22Rv1 (cell line): Measurements from ENCODE around the gene FLOT1.

Experiments
- H3K27ac ChIP-seq: fragments of 450-650 bp; 2 replicates; pipeline ENCODE4 v1.5.1; 2017
- ZFX ChIP-seq: fragments of 450-650 bp; IDR thresholded peaks from 2 replicates; pipeline ENCODE4 v1.6.1; 2017; ENCODE audit warnings: antibody characterized with exemption, borderline replicate concordance
- TF ChIP-seq, protein P1 (sequence below): fragments of 450-650 bp; IDR thresholded peaks from 2 replicates; pipeline ENCODE4 v1.5.1; 2017; ENCODE audit warnings: mild to moderate bottlenecking

FLOT1 gene

GRCh38 chr6:30722280-30723112 lies 20.0 kb downstream of the FLOT1 start:
- H3K27ac ChIP-seq = peak overlapping the region; percentile 97
- TF ChIP-seq ZFX = no peak
- TF ChIP-seq, protein P1, sequence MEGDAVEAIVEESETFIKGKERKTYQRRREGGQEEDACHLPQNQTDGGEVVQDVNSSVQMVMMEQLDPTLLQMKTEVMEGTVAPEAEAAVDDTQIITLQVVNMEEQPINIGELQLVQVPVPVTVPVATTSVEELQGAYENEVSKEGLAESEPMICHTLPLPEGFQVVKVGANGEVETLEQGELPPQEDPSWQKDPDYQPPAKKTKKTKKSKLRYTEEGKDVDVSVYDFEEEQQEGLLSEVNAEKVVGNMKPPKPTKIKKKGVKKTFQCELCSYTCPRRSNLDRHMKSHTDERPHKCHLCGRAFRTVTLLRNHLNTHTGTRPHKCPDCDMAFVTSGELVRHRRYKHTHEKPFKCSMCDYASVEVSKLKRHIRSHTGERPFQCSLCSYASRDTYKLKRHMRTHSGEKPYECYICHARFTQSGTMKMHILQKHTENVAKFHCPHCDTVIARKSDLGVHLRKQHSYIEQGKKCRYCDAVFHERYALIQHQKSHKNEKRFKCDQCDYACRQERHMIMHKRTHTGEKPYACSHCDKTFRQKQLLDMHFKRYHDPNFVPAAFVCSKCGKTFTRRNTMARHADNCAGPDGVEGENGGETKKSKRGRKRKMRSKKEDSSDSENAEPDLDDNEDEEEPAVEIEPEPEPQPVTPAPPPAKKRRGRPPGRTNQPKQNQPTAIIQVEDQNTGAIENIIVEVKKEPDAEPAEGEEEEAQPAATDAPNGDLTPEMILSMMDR = peak; percentile 96

DNA sequence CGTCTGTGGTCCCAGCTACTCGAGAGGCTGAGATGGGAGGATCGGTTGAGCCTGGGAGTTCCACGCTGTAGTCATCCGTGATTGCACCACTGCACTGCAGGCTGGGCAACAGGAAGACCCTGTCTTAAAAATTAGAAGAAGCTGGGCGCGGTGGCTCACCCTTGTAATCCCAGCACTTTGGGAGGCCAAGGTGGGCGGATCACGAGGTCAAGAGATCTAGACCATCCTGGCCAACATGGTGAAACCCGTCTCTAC lies 20.5 kb downstream of the FLOT1 start:
- H3K27ac ChIP-seq = peak overlapping the region; percentile 97

DNA sequence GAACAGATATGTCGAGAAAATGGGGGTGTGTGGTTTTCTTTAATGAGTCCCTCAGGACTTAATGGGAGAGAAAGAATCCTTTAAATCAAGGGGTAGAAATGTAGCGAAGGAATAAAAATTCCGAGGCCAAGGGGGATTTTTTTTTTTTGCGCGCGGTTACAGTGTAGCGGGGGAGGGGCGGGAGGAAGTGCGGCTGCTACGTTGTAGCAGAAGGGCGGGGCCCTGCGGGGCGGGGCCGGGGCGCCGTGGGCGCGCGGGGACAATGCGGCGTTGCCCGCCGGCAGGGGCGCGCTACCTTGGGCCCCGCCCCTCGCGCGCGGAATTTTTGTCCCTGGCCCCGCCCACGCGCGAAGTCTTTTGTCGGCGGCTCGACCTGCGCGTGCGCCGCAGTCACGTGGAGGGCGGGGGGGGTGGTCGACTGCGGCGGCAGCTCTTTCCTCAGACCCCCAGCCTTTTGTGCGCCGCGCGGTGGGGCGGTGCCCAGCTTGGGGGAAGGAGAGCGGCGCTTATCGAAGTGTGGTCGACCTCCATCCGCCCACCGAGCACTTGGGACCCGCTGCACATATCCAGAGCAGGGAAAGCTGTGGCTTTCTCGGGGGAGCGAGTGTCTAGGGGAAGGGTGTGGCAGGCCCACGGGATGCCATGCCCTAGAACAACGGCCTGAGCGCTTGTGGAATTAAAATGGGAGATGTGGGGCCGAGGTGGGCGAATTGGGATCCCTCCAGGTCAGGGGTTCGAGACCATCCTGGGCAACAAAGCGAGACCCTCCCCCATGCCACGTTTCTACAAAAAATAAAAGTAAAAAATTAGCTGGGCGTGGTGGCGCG lies 21.1 kb downstream of the FLOT1 start:
- TF ChIP-seq, protein P1 = peak; percentile 53
- no peak for TF ChIP-seq ZFX

DNA sequence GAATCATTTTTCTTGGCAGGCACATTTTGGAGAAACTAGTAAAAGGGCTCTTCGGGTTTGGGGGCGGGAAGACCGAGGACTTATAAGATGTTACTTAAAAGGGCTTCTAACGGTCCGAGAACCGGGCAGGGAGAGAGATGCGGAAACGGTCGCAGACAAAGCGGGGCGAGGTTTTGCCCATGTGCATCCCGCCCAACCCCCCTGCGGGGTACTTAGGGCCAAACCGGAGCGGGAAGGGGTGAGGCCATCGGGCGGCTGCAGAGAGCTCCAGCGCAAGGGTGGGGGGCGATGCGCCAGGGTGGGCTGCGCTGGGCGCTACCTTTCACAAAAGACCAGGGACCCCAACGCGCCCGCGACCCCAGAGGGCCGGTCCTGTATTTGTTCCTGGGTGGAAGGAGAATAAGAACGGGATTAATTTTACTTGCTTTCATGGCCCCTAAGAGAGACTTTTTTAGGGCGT lies 21.7 kb downstream of the FLOT1 start:
- peak overlapping the region; percentile 97 for H3K27ac ChIP-seq
- no peak for TF ChIP-seq ZFX
- TF ChIP-seq, protein P1 = no peak

More for the DNA sequence above, 21.1 kb downstream of the FLOT1 start:
- H3K27ac ChIP-seq = peak overlapping the region; percentile 97

GRCh38 chr6:30719791-30720737 lies 22.4 kb downstream of the FLOT1 start, which contains the start of gene TUBB:
Gene TUBB, plus strand, starts transcription at chr6:30720352. Its CDS starts 155 bp downstream, at chr6:30720507.
- no peak for TF ChIP-seq ZFX
- TF ChIP-seq, protein P1 = no peak
- peak within 1 kb of the TSS; percentile 97 for H3K27ac ChIP-seq

GRCh38 chr6:30719356-30719755 lies 23.1 kb downstream of the FLOT1 start:
- peak overlapping the region; percentile 97 for H3K27ac ChIP-seq
- TF ChIP-seq, protein P1 = no peak
- no peak for TF ChIP-seq ZFX

- H3K27ac ChIP-seq = peak overlapping the region; percentile 97
Observed at GRCh38 chr6:30717845-30718720, 24.4 kb downstream of the FLOT1 start.
